OCI-LY1 (cell line): ENCODE results near the gene RTF2.

Experiments
- EZH2 ChIP-seq: fragments of 200-600 bp; sonication (generic), shearing (Covaris generic); IDR thresholded peaks from 2 replicates; pipeline ENCODE4 v1.8.0; 2017; ENCODE audit warnings: borderline replicate concordance, mixed run types, mild to moderate bottlenecking, antibody characterized with exemption, low read length, moderate library complexity, mixed read lengths
- TF ChIP-seq, protein P1 (sequence below): fragments of 200-600 bp; sonication (generic), shearing (Covaris generic); IDR thresholded peaks from 2 replicates; pipeline ENCODE4 v1.5.1; 2017; ENCODE audit warnings: mild to moderate bottlenecking, antibody characterized with exemption, low read length, moderate library complexity, mixed read lengths

- TF ChIP-seq, protein P1, sequence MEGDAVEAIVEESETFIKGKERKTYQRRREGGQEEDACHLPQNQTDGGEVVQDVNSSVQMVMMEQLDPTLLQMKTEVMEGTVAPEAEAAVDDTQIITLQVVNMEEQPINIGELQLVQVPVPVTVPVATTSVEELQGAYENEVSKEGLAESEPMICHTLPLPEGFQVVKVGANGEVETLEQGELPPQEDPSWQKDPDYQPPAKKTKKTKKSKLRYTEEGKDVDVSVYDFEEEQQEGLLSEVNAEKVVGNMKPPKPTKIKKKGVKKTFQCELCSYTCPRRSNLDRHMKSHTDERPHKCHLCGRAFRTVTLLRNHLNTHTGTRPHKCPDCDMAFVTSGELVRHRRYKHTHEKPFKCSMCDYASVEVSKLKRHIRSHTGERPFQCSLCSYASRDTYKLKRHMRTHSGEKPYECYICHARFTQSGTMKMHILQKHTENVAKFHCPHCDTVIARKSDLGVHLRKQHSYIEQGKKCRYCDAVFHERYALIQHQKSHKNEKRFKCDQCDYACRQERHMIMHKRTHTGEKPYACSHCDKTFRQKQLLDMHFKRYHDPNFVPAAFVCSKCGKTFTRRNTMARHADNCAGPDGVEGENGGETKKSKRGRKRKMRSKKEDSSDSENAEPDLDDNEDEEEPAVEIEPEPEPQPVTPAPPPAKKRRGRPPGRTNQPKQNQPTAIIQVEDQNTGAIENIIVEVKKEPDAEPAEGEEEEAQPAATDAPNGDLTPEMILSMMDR, result no peak
- TF ChIP-seq EZH2, result no peak
These were observed 27.9 kb upstream of the RTF2 start for GRCh38 chr20:56440346-56441007.
